Esophagus squamous epithelium (tissue), 5 donors: ENCODE measurements around the gene IL1RAPL1. TPM values are rescaled to one million over a fixed set of nuclear protein-coding genes. Genes with fewer than 3 reads are reported as not detected.

Experiments used
- DNase-seq: peaks from one replicate; lab custom pipeline; 2025; lab: John Stamatoyannopoulos, UW
- H3K27ac ChIP-seq, 4 donors: fragments of 200-600 bp; sonication (generic); one replicate each; pipeline ENCODE4 v1.5.1; 2016 to 2019; ENCODE audit warnings: mild to moderate bottlenecking in 1 of 4
- H3K27me3 ChIP-seq, 4 donors: fragments of 200-600 bp; sonication (generic); 1 replicate in 3 of 4; 2 replicates in 1 of 4; pipeline versions ENCODE4 v1.5.1 to v1.6.0; 2017 to 2021; ENCODE audit warnings: antibody characterized with exemption in 1 of 4
- H3K36me3 ChIP-seq, 3 donors: fragments of 200-600 bp; sonication (generic); one replicate each; pipeline ENCODE4 v1.5.1; 2016 to 2019
- H3K4me1 ChIP-seq, 3 donors: fragments of 200-600 bp; sonication (generic); one replicate each; pipeline ENCODE4 v1.5.1; 2017 to 2019
- H3K4me3 ChIP-seq, 4 donors: fragments of 200-600 bp; sonication (generic); 1 replicate in 3 of 4; 2 replicates in 1 of 4; pipeline ENCODE4 v1.5.1; 2016 to 2019; ENCODE audit warnings: mild to moderate bottlenecking in 2 of 4, moderate library complexity in 1 of 4
- H3K9me3 ChIP-seq, 3 donors: fragments of 200-600 bp; sonication (generic); one replicate each; pipeline ENCODE4 v1.5.1; 2016 to 2019
- POLR2A ChIP-seq, 4 donors: fragments of 450-650 bp; IDR thresholded peaks; one replicate each; pipeline ENCODE4 v1.6.1; 2017; ENCODE audit warnings: antibody characterized with exemption in 4 of 4, mild to moderate bottlenecking in 4 of 4, moderate library complexity in 3 of 4
- WGBS, 2 donors: methylation state at CpG; one replicate each; pipeline ENCODE4 v1.1.5; 2018; 5-methylcytosine and 5-hydroxymethylcytosine counted together
- intact Hi-C: fragments of 100-400 bp; cut with DNase I; formaldehyde crosslinking; loops from one replicate; pipeline ENCODE4 v1.15.0; 2022
- total RNA-seq, 4 donors: library from RNA; depleted of rRNA; stranded (reverse); fragments of >200 nt; gene quantifications; one replicate each; pipeline ENCODE4 v1.1.0, GENCODE V29; 2016
- TF ChIP-seq, protein P1 (sequence below), 6 experiments: fragments of 450-650 bp in 4 of 6; fragments of 200-600 bp in 2 of 6; sonication (generic) in 2 of 6; IDR thresholded peaks; one replicate each; pipeline ENCODE4 v1.5.1; 2016 to 2019; ENCODE audit warnings: antibody characterized with exemption in 6 of 6, mild to moderate bottlenecking in 4 of 6, moderate library complexity in 4 of 6
- donor health status: DM: yes; HTN: yes; CAD: no.

IL1RAPL1 gene
- total RNA-seq, 4 donors from 2014 or later, result 0.09 to 0.19 (median 0.13) TPM; not detected in 1

DNA sequence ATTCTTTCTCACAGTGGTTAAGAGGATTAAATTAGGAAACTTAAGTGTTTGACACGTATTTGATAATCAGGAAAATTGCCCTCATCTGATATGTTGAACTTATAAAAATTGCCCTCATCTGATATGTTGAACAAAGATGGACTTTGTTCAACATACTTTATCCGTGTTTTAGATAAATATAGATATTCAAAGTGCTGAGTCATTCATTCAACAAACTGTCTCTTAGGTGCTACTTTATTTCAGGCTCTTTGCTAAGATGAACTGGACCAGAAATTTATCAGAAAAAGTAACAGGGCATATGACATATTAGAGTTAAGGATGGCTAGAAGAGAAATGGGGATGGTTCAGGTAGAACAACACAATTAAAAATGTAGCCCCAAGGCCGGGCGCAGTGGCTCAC is 81.7 kb downstream of the IL1RAPL1 start:
- Histone ChIP-seq H3K27me3 (no peaks in the 10 kb centered on the region), H3K36me3 (no peaks in the 10 kb centered on the region), H3K9me3 (no peaks in the 10 kb centered on the region), H3K4me1 (no peaks in the 10 kb centered on the region), H3K4me3 (no peak overlapping the region), H3K27ac (no peak overlapping the region)
- 68 to 88% methylated on average over 4 of the region's 4 CpGs for WGBS, 2 donors
- no peak for DNase-seq
- TF ChIP-seq POLR2A (IDR thresholded peaks at IDR 0.05), result no peak
- TF ChIP-seq, protein P1, sequence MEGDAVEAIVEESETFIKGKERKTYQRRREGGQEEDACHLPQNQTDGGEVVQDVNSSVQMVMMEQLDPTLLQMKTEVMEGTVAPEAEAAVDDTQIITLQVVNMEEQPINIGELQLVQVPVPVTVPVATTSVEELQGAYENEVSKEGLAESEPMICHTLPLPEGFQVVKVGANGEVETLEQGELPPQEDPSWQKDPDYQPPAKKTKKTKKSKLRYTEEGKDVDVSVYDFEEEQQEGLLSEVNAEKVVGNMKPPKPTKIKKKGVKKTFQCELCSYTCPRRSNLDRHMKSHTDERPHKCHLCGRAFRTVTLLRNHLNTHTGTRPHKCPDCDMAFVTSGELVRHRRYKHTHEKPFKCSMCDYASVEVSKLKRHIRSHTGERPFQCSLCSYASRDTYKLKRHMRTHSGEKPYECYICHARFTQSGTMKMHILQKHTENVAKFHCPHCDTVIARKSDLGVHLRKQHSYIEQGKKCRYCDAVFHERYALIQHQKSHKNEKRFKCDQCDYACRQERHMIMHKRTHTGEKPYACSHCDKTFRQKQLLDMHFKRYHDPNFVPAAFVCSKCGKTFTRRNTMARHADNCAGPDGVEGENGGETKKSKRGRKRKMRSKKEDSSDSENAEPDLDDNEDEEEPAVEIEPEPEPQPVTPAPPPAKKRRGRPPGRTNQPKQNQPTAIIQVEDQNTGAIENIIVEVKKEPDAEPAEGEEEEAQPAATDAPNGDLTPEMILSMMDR (IDR thresholded peaks at IDR 0.05), result no peak
- intact Hi-C loops, result no loop called here

DNA sequence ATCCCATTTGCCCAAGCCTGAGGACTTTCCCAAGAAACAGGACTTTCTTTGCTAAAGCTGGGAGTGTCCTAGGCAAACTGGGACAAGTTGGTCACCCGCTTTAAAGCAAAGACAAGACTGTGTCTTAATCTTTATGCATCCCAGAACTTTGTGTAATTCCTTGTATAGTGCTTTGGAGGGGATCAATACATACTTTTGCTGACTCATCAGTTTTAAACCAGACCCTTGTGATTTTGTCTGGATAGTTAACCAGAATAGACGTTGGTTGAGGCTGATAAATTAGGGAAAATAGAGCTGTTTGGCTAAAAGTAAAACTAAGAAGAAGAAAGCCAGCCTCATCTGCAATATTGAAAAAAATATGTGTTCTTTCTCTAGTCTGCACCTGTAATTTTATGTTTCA is 82.8 kb downstream of the IL1RAPL1 start:
- no peak for TF ChIP-seq POLR2A (IDR thresholded peaks at IDR 0.05)
- TF ChIP-seq, protein P1 (IDR thresholded peaks at IDR 0.05), result no peak
- intact Hi-C loops, result no loop called here

DNA sequence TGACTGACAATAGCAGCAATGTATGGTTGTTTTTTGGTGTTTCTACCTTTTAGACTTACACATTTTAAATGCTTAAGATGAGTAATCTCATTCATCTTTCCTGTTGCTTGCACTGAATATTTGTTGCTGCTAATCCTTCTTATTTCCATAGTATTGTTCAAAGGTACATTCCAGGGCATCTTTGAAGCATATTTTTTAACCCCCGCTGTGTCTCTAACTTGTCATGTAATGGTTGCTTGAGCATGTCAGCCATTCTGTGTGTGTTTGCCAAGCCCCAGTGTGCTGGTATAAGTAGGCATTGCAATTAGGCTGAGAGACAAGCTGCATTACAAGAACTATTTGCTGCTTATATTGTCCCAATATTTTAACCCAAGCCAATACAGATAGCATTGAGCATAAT is 87.9 kb downstream of the IL1RAPL1 start:
- no peaks in the 10 kb centered on the region for H3K4me1 ChIP-seq
- H3K9me3 ChIP-seq, result no peaks in the 10 kb centered on the region
- no peak for TF ChIP-seq POLR2A (IDR thresholded peaks at IDR 0.05)
- TF ChIP-seq, protein P1 (IDR thresholded peaks at IDR 0.05), result no peak
- intact Hi-C loops, result no loop called here
- no peaks in the 10 kb centered on the region for H3K27me3 ChIP-seq
- no peak overlapping the region for H3K4me3 ChIP-seq
- WGBS, 2 donors, result 0 to 53% methylated on average over 1 of the region's 1 CpG
- no peak for DNase-seq
- no peak overlapping the region for H3K27ac ChIP-seq
- no peaks in the 10 kb centered on the region for H3K36me3 ChIP-seq

More for the DNA sequence above, 82.8 kb downstream of the IL1RAPL1 start:
- no peak overlapping the region for H3K27ac ChIP-seq
- WGBS, 2 donors, result 51 to 63% methylated on average over 1 to 2 of the region's 2 CpGs
- DNase-seq, result no peak
- no peaks in the 10 kb centered on the region for H3K36me3 ChIP-seq
- H3K27me3 ChIP-seq, result no peaks in the 10 kb centered on the region
- no peaks in the 10 kb centered on the region for H3K9me3 ChIP-seq
- no peak overlapping the region for H3K4me3 ChIP-seq
- H3K4me1 ChIP-seq, result no peaks in the 10 kb centered on the region

DNA sequence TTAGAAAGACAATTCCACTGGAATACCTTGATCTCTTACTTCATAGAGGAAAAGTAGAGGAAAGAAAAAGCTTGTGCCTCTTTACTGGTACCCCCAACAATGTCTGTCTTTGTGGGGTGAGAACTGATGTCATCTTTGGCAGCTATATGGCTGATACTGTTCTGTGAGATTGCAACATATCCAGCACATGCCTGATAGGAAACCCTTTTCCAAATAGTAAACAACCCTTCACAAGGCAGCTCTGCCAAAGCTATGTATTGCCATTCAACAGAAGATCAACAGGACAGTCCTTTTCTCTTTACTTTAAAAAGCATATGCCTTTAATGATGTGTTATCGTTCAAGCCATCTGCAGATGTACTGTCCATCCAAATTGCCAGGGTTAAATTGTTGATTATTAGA is 105.9 kb downstream of the IL1RAPL1 start:
- Histone ChIP-seq H3K4me1 (no peaks in the 10 kb centered on the region), H3K27ac (no peak overlapping the region), H3K36me3 (no peaks in the 10 kb centered on the region), H3K4me3 (no peak overlapping the region), H3K27me3 (no peaks in the 10 kb centered on the region), H3K9me3 (no peaks in the 10 kb centered on the region)
- 92 to 100% methylated on average over 1 of the region's 1 CpG for WGBS, 2 donors
- no peak for DNase-seq
- intact Hi-C loops, result no loop called here
- TF ChIP-seq, protein P1 (IDR thresholded peaks at IDR 0.05), result no peak

DNA sequence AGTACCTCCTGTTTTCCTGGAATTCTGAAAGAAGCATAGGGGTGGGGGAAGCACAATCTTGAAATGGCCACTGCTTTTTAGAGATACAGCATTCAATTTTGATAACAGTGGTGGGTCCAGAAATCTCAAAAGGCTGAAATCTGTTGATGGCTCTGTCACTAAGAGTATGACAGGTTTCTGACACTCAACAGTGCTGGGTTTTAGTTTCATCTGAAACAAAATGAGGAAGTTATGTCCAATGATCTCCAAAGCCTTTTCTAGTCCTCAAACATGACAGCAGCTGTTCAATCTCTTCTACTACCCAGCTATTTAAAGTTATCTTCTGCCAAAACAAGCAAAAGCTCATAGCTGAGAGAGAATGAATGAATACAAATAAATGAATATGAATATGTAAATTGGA is 110.5 kb downstream of the IL1RAPL1 start:
- no peak overlapping the region for H3K4me3 ChIP-seq

More for the DNA sequence above, 110.5 kb downstream of the IL1RAPL1 start:
- H3K9me3 ChIP-seq, result no peaks in the 10 kb centered on the region
- H3K36me3 ChIP-seq, result no peaks in the 10 kb centered on the region
- TF ChIP-seq, protein P1 (IDR thresholded peaks at IDR 0.05), result no peak
- no peak for TF ChIP-seq POLR2A (IDR thresholded peaks at IDR 0.05)
- no peaks in the 10 kb centered on the region for H3K27me3 ChIP-seq
- no peaks in the 10 kb centered on the region for H3K4me1 ChIP-seq
- intact Hi-C loops, result no loop called here
- no peak overlapping the region for H3K27ac ChIP-seq
- no peak for DNase-seq
